HG03039 (cell line): ENCODE data around the gene ARL6IP5.

Experiments
- ATAC-seq: cut with Tn5 transposase; IDR thresholded peaks from one replicate; pipeline ENCODE4 v1.9.1; 2021; ENCODE audit warnings: mild to moderate bottlenecking, moderate library complexity; ENCODE audit not compliant: unreplicated experiment

ARL6IP5 gene

DNA sequence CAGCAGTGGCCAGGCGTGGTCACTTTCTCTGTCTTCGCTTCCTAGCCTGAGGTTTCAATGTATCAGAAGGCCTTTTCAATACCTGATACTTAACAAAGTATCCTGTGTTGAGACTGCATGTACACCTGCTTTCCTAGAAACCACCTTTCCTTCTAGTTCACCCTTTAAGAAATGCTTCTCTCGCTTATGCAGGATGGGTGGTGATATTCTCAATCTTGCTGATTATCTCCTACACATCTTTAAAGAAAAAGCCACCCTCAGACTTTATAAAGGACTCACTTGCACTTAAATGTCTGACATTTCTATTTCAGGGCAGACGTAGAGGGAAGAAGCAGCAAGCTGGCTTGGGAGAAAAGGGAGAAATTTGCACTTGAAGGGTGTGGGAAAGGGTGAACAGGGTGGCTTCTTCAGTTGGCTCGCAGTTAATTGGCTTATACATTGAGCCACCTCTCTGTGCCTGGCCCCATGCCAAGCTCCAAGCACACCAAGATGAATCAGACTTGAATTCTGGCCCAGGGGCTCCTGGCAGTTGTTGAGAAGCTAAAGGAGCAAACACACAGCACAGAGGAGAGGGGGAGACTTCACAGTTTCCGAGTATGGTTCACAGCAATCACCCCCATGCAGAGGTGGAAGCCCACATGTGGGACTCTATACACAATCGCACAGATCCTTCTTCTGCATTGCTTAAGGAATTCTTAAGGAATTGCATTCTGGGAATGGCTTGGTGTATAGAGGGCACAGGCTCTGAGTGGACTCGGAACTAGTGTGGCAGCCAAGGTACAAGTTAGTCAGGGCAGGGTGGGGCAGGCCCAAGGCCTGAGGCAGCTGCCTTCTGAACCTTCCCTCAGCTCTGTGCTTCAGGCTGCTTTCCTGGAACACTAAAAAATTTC is 1.3 kb downstream of the ARL6IP5 start:
- no peak for ATAC-seq

DNA sequence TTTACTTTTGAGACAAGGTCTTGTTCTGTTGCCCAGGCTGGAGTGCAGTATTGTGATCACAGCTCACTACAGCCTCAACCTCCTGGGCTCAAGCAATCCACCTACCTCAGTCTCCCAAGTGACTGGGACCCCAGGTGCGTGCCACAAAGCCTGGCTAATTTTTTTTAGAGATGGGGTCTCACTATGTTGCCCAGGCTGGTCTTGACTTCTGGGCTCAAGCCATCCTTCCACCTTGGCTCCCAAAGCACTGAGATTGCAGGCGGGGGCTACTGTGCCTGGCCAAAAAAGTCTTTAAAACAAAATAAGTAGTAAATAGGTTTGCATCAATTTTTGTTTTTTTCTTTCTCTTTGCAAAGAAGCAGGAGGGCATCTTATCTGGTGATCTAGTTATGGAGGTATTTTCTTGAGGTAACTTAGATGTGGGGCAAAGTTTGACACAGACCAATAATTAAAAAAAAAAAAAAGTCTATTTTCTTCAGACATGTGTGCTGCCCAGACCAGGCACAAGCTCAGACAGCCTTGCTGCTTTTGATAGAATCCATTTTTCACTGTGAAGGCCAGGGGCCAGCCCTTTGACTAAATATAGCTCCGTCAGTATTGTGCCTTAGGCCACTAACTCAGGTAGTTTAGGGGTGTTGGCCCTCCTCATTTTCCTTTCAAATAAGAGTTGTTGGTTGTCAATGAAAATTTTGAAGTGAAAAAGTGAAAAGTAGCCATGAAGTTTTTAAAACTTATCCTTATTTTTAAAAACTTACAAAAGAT is 2.5 kb downstream of the ARL6IP5 start:
- ATAC-seq: no peak

DNA sequence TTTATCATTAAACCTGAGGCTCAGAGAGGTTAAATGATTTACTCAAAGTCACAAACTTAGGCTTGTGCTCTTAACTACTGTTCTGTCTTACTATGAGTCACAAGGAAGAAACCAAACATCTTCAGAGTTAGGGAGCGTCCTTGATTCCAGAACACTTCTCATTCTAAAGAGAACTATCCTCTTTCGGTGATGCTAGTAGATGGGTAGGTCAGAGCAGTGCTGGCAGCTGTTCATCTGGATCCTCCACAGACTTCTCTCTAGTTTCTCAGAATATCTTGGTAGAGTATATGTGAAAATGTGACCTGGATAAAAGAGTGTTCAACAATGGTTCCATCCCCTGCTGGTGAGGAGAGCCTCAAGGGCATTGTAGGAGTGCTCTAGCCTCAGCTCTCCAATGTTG is 3.3 kb downstream of the ARL6IP5 start:
- ATAC-seq: peak; percentile 19

DNA sequence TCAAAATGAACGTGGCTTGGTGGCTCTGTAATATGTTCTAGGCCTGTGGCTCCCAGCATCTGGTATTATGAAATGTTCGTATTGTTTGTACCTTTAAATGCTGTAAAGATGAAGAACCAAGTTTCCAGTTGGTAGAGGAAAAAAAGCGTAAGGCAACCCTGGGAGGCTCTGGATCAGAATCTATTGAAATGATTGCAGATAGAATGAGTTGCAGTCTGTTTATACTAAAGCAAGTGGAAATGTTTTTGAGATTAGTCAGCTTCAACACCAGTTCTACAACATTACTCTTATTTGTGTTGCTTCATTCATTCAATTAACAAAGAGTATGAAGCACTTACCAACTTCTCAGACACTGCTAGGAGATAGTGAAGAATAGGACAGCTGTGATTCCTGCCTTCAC is 5.3 kb downstream of the ARL6IP5 start:
- no peak for ATAC-seq

DNA sequence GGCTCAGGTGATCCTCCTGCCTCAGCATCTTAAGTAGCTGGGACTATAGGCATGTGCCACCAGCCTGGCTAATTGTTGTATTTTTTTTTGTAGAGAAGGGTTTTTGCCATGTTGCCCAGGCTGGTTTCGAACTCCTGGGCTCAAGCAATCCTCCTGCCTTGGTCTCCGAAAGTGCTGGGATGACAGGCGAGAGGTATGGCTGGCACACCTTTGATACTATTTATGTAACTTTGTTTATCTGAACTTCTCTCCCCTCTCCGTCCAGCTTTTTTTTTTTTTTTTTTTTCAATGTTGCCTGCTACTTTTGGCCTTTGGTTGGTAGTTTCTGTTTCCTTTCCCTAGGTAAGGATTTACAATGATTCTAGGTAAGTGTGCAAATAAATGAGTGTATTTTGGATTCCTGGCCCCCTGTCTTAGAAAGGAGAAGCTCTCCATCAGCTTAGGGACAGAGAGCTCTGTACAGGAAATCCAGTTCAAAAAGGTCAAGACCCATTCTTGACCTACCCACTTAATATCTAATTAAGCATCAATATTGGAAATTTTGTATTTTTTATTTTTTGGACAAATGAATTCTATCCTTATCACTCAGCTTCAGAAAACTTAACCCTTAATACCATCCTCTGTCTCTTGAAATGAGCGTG is 6.8 kb downstream of the ARL6IP5 start:
- ATAC-seq: no peak

DNA sequence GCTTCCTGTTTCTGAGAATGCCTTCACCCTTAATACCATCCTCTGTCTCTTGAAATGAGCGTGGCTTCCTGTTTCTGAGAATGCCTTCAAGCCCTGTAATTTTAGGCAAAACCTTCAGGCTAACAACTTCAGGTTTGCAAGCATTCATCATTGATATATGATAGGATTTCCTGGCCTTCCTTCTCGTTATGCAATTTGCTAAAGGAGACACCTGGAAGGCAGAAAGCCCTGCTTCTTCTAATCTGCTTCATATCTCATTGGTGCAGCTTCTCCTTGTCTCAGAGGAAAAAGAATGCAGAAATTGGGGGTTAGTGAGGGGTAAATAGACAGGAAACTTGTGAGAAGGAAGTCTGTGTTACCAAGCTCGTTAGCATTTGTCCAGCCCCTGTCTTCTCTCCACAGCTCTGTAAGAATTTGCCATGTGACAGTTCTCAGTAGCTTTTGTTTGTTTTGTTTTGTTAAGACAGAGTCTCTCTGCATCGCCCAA is 7.3 kb downstream of the ARL6IP5 start:
- ATAC-seq: peak; percentile 58

DNA sequence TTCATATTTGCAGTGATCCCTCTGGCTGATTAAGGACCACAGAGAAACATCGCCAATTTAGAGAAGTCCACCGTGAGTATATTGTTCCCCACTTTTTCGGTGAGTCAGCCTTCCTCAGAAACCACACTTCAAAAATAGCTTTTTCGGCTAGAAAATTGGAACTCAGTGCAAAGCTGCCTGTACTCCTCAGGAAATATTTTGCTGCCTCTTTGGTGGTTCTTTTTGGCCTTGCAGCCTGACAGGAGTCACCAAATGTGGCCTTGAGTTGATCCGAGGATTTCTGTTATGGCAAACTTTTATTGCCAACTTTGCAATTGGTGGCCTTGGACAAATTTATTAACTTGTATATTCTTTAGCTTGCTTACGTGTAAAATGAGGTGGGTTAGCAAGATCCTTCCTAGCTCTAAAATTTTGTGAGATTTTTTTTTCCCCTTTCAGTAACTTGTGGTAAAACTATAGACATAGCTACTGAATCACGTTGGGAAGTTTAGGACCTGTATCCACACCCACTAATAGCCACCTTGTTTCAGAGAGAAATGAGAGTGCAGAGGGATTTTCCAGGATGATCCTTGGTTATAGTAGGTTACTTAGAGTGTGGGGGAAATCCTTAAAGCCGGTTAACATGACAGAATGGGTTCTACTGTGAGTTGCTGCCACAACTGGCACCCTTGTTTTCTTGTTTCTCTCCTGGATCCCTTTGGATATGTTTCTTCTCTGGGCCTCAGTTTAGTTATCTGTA is 9.9 kb downstream of the ARL6IP5 start:
- ATAC-seq: no peak

DNA sequence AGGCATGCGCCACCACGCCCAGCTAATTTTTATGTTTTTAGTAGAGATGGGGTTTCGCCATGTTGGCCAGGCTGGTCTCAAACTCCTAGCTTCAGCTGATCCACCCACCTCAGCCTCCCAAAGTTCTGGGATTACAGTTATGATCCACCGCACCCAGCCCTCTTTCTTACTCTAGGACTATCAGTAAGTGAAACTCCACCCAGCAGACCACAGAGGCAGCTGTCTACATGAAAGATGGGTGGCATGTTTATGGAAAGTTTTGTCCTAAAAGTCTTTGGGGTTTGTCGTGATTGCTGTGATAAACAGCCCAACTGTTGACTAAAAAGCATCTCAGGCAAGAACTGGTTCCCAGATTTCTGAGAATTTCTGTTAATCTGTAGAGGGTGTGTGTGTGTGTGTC is 10.9 kb downstream of the ARL6IP5 start:
- no peak for ATAC-seq

DNA sequence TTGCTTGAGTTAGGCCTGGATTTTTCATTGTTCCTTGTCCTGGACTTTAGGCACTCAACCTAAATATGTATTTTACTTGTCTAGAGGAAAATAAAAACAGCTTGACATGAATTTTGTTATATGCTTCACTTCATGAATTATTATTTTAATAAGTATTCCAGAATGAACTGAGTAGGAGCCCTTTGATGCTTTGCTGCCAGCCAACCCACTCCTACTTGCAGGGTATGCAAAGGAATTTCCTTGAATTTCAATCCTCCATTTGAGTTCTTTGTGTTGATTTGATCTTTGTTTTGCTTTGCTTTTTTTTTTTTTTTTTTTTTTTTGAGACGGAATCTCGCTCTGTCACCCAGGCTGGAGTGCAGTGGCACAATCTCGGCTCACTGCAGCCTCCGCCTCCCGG is 11.6 kb downstream of the ARL6IP5 start:
- no peak for ATAC-seq

DNA sequence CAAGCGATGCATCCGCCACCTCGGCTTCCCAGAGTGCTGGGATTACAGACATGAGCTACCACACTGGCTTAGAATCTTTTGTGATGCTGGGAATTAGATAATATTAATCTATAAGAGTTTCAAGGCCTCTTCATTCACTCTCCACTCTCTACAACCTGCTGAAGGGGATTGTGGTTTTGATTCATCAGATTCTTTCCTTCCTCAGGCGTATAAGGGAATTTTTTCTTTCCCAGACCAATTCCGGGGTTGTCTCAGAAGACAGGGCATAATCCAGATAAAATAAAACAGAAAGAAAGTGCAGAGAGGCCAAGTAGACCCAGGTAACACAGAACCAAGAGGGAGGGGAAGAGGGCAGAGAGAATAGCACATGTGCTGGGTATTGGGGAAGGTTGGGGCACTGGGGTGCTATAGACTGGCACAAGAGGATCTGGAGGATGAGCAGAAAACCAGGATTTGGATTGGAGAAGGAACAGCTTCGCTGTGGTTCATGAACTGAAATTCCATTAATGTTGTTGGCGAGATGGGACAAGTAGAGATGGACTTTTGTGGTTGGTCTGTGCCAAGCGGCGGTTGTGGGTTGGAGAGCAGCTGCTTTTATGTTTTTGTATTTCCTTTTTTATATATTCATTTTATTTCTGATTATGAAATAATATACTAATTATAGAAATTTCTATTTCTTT is 12.8 kb downstream of the ARL6IP5 start:
- no peak for ATAC-seq

DNA sequence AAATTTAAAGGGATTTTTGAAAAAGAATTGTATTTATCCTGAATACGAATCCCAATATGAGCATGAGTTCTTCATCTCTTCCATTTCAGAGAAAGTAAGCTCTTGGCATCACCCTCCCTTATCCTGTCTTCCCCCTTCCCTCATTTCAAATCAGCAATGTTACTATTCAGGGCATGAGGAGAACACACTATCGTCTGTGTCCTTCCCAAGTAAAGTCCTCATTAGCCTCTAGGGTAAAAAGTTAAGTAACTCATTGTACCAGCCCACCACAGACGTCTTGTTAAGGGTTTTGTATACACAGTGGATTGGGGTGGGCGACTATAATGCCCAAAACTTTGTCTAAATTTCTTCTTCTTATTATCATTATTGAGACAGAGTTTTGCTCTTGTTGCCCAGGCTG is 14.8 kb downstream of the ARL6IP5 start:
- no peak for ATAC-seq

DNA sequence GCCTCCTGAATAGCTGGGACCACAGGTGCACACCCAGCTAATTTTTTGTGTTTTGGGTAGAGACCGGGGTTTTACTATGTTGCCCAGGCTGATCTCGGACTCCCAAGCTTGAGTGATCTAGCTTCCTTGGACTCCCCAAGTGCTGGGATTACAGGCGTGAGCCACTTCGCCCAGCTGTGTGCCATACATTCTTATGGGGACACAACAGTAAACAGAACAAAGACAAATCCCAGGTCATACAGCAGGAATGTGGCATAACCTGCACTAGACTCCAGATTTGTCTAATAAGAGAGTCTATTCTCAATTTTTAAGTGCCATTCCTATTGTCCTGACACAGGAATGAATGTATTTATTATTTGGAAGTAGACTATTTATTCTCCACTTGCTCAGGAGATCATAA is 17.6 kb downstream of the ARL6IP5 start:
- no peak for ATAC-seq

DNA sequence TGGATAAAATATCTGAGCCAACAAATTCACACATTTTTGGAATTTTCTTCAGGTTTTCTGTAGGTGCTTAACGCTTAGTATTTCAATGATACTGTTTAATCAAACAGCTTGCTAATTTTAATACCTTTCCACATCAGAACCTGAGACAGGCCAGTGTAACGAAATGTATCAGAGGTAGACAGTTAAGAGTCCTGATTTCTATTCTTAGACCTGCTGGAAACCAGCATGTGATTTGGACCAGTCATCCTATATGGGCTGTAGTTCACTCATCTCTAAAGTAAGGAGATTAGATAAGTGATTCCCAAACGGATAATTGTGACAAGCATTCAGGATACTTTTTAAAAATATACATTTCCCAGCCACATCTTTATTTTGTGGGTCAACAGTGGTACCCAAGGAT is 18.4 kb downstream of the ARL6IP5 start:
- ATAC-seq: no peak

DNA sequence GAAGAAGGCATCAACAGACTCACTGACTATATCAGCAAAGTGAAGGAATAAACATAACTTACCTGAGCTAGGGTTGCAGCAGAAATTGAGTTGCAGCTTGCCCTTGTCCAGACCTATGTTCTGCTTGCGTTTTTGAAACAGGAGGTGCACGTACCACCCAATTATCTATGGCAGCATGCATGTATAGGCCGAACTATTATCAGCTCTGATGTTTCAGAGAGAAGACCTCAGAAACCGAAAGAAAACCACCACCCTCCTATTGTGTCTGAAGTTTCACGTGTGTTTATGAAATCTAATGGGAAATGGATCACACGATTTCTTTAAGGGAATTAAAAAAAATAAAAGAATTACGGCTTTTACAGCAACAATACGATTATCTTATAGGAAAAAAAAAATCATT is 19.8 kb downstream of the ARL6IP5 start:
- ATAC-seq: no peak

DNA sequence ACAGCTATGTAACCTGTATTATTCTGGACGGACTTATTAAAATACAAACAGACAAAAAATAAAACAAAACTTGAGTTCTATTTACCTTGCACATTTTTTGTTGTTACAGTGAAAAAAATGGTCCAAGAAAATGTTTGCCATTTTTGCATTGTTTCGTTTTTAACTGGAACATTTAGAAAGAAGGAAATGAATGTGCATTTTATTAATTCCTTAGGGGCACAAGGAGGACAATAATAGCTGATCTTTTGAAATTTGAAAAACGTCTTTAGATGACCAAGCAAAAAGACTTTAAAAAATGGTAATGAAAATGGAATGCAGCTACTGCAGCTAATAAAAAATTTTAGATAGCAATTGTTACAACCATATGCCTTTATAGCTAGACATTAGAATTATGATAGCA is 20.6 kb downstream of the ARL6IP5 start:
- ATAC-seq: no peak

DNA sequence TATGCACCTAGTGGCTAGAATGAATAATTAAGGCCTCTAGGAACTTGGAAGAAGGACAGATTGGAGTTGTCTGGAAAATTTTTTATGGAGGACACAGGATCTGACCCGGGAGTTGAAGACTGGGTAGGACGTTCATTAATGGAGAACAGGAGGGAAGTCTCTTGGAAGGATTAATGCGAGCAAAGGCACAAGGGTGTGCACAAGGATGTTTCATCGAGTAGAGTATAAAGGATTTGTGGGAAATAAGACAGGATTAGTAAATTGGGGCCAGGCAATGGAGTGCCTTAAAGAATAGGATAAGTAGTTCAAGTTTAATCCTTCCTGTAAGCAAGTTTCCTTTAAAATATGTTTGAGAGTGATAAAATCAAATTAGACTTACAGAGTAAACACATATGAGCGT is 23.1 kb downstream of the ARL6IP5 start:
- no peak for ATAC-seq

DNA sequence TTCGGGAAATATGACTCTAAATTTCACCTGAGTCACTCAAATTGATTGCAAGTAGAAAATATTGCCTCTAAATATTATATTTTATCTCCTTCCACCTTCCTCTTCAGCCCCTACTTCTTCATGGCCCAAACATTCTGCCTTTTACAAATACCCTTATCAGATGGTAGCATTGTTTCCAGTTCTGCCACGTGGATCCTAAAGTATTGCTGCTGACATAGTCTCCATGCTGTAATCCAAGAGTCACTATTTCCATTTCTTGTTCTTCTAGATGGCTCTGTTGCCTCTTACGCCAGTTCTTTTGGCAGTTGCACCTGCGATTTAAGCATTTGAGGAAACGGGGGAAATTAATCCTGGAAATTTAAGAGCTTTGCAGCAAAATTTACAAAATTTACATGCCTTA is 24.1 kb downstream of the ARL6IP5 start:
- ATAC-seq: no peak

DNA sequence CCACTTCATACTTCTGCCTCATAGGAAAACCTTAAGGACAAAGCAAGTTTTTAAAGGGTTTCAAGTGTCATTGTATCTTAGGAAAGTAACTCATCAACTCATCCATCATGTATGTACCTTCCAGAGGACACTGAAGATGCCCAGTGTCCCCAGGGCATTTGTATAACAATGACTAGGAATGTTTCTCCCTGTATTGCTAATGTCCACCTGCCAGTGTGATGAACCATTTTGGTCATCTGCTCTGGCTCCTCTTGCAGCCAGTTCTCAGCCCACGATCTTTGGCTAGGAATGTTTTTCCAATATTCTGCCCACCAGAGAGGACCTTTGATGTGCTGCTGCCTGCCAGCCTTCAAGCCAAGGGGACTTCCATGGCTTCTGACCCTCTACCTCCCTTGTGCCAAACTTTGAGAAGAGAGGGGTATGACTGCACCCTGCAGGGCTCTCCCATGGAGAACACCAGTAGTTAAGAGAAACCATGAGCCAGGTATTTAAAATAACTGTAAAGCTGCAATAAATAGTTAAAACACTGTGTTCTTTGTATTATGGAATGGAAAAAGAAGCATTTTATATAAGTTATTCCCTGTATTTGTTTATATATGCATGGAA is 26.3 kb downstream of the ARL6IP5 start:
- ATAC-seq: no peak

DNA sequence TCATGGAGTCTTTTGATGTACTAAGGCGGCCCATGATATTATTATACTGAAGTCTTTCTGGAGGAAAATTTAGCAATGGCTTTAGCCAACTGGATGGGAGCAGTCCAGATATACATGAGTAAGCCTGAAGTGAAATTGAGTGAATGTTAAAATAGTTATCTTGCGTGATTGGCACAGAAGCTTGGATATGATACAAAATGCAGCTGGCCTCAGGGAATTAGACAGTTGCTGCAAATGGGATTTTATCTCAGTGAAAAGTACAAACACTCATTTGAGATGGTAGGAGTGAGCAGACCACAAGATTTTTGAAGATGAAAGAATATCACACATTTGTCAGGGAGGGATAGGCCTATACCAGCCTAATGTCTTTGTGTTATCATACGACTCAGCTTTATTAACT is 28.8 kb downstream of the ARL6IP5 start:
- ATAC-seq: no peak

DNA sequence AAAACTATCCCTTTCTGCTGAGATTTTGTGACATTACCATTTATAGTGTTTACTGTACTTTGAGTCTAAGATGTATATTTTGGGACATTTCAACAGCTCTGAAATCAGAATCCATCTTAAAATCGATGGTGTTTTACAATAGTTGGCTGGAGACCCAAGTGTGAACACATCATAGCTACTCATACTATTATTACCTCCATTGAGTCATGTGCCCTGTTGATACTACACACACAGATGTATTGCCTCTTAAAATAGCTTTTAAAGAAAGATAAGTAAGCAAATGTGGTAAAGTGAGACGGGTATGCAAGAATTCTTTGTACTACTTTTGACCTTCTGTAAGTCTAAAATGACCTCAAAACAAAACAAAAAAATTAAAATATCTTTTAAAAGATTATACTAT is 31.0 kb downstream of the ARL6IP5 start:
- ATAC-seq: no peak
